Parathyroid adenoma (tissue), 2 donors: ENCODE measurements around the gene CTDSP1.

Experiments used
- H2AFZ ChIP-seq: fragments of 300-600 bp; sonication (generic); one replicate; pipeline ENCODE4 v1.7.0; 2017; ENCODE audit warnings: antibody characterized with exemption, mild to moderate bottlenecking
- H3K27ac ChIP-seq: fragments of 300-600 bp; sonication (generic); one replicate; pipeline ENCODE4 v1.7.0; 2017
- H3K27me3 ChIP-seq: fragments of 300-600 bp; sonication (generic); one replicate; pipeline ENCODE4 v1.7.0; 2017; ENCODE audit warnings: low read length; ENCODE audit not compliant: control insufficient read depth, insufficient read depth
- H3K36me3 ChIP-seq: fragments of 300-600 bp; sonication (generic); one replicate; pipeline ENCODE4 v1.7.0; 2017; ENCODE audit warnings: low read length; ENCODE audit not compliant: control insufficient read depth, insufficient read depth
- H3K4me1 ChIP-seq: fragments of 300-600 bp; sonication (generic); one replicate; pipeline ENCODE4 v1.7.0; 2017; ENCODE audit warnings: control low read depth
- H3K4me2 ChIP-seq: fragments of 300-600 bp; sonication (generic); one replicate; pipeline ENCODE4 v1.7.0; 2017; ENCODE audit warnings: low read length
- H3K4me3 ChIP-seq: fragments of 300-600 bp; sonication (generic); one replicate; pipeline ENCODE4 v1.7.0; 2017; ENCODE audit warnings: low read depth, low read length
- H3K79me2 ChIP-seq: fragments of 300-600 bp; sonication (generic); one replicate; pipeline ENCODE4 v1.7.0; 2017; ENCODE audit warnings: control low read depth
- H3K9ac ChIP-seq: fragments of 300-600 bp; sonication (generic); one replicate; pipeline ENCODE4 v1.7.0; 2017; ENCODE audit warnings: mild to moderate bottlenecking
- H3K9me3 ChIP-seq: fragments of 300-600 bp; sonication (generic); one replicate; pipeline ENCODE4 v1.7.0; 2017; ENCODE audit warnings: low read length; ENCODE audit not compliant: control insufficient read depth
- TF ChIP-seq, protein P1 (sequence below): fragments of 300-600 bp; sonication (generic); IDR thresholded peaks from one replicate; pipeline ENCODE4 v1.7.0; 2017; ENCODE audit warnings: antibody characterized with exemption, mild to moderate bottlenecking
- donor health status: primary hyperparathyroidism.

CTDSP1 gene

DNA sequence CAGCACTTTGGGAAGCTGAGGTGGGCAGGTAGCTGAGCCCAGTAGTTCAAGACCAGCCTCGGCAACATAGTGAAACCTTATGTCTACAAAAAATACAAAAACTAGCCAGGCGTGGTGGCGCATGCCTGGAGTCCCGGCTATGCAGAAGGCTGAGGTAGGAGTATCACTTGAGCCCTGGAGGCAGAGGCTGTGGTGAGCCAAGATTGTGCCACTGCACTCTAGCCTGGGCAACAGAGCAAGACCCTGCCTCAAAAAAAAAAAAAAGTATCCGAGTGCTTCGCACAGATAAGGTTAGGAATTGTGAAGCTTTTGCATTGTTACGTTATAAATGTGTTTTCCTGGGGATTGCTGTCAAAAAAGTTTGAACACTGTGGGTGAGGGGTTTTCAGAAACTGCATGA, 4.1 kb downstream of the CTDSP1 start:
- no peak overlapping the region for H3K9ac ChIP-seq
- no peaks in the 10 kb centered on the region for H3K9me3 ChIP-seq
- H3K79me2 ChIP-seq, result peaks cover 7% of the 10 kb centered on the region
- H3K4me3 ChIP-seq, result no peak overlapping the region
- H3K27ac ChIP-seq, result no peak overlapping the region
- no peaks in the 10 kb centered on the region for H3K27me3 ChIP-seq
- no peak overlapping the region for H3K4me2 ChIP-seq
- no peaks in the 10 kb centered on the region for H3K36me3 ChIP-seq
- peaks cover 17% of the 10 kb centered on the region for H3K4me1 ChIP-seq
- TF ChIP-seq, protein P1, sequence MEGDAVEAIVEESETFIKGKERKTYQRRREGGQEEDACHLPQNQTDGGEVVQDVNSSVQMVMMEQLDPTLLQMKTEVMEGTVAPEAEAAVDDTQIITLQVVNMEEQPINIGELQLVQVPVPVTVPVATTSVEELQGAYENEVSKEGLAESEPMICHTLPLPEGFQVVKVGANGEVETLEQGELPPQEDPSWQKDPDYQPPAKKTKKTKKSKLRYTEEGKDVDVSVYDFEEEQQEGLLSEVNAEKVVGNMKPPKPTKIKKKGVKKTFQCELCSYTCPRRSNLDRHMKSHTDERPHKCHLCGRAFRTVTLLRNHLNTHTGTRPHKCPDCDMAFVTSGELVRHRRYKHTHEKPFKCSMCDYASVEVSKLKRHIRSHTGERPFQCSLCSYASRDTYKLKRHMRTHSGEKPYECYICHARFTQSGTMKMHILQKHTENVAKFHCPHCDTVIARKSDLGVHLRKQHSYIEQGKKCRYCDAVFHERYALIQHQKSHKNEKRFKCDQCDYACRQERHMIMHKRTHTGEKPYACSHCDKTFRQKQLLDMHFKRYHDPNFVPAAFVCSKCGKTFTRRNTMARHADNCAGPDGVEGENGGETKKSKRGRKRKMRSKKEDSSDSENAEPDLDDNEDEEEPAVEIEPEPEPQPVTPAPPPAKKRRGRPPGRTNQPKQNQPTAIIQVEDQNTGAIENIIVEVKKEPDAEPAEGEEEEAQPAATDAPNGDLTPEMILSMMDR, result no peak
- no peak overlapping the region for H2AFZ ChIP-seq

- Histone ChIP-seq H2AFZ (no peak overlapping the region), H3K27ac (no peak overlapping the region), H3K9me3 (no peaks in the 10 kb centered on the region), H3K36me3 (no peaks in the 10 kb centered on the region), H3K4me1 (peaks cover 17% of the 10 kb centered on the region), H3K27me3 (no peaks in the 10 kb centered on the region), H3K4me3 (no peak overlapping the region), H3K4me2 (no peak overlapping the region), H3K9ac (no peak overlapping the region), H3K79me2 (peaks cover 7% of the 10 kb centered on the region)
- TF ChIP-seq, protein P1, result no peak
Measured at GRCh38 chr2:218404351-218405085, 4.8 kb downstream of the CTDSP1 start.

DNA sequence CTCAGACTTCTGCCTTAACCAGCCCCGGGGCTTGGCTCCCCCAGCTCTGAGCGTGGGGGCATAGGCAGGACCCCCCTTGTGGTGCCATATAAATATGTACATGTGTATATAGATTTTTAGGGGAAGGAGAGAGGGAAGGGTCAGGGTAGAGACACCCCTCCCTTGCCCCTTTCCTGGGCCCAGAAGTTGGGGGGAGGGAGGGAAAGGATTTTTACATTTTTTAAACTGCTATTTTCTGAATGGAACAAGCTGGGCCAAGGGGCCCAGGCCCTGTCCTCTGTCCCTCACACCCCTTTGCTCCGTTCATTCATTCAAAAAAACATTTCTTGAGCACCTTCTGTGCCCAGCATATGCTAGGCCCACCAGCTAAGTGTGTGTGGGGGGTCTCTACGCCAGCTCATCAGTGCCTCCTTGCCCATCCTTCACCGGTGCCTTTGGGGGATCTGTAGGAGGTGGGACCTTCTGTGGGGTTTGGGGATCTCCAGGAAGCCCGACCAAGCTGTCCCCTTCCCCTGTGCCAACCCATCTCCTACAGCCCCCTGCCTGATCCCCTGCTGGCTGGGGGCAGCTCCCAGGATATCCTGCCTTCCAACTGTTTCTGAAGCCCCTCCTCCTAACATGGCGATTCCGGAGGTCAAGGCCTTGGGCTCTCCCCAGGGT, 5.5 kb downstream of the CTDSP1 start:
- H3K27ac ChIP-seq, result peak overlapping the region; percentile 85
- peak overlapping the region; percentile 56 for H3K4me2 ChIP-seq
- H3K9ac ChIP-seq, result no peak overlapping the region
- H3K4me1 ChIP-seq, result peaks cover 17% of the 10 kb centered on the region
- no peaks in the 10 kb centered on the region for H3K9me3 ChIP-seq
- no peaks in the 10 kb centered on the region for H3K36me3 ChIP-seq
- no peaks in the 10 kb centered on the region for H3K27me3 ChIP-seq
- H2AFZ ChIP-seq, result no peak overlapping the region
- TF ChIP-seq, protein P1, result no peak
- no peak overlapping the region for H3K4me3 ChIP-seq
- H3K79me2 ChIP-seq, result peaks cover 7% of the 10 kb centered on the region

GRCh38 chr2:218405746-218406208, 6.1 kb downstream of the CTDSP1 start:
- Histone ChIP-seq H3K36me3 (no peaks in the 10 kb centered on the region), H3K79me2 (peaks cover 7% of the 10 kb centered on the region), H3K9ac (no peak overlapping the region), H3K27ac (peak overlapping the region; percentile 85), H3K9me3 (no peaks in the 10 kb centered on the region), H3K4me2 (peak overlapping the region; percentile 56), H3K27me3 (no peaks in the 10 kb centered on the region), H3K4me3 (peak overlapping the region; percentile 43), H3K4me1 (peaks cover 17% of the 10 kb centered on the region), H2AFZ (peak overlapping the region; percentile 40)
- TF ChIP-seq, protein P1, result no peak
